GM12873 (cell line): ENCODE measurements around the gene TNS4.

Experiments used
- CTCF ChIP-seq: IDR thresholded peaks from 2 replicates; pipeline ENCODE4 v1.5.1; 2012; ENCODE audit warnings: low read depth, mild to moderate bottlenecking, moderate library complexity, low read length, control low read depth; ENCODE audit not compliant: insufficient read depth; ENCODE audit errors: missing control alignments

Gene TNS4

DNA sequence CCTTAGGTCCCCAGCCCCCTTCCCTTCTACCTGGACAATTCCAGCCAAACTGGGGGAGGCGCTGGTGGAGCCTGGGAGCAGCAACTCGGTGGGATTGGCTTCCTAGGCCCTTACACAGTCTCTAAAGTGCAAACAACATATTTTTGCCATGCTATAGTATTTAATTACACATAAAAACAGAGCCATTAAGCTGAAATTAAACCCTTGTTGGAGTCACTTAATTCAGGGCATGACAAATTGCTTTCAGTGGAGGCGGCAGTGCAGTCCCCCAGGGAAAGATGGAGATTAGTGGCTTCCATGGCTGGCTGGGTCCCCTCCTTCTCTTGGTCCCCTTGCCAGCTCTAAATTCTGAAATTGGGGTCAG, 40.8 kb downstream of the TNS4 start:
- no peak for TF ChIP-seq CTCF

DNA sequence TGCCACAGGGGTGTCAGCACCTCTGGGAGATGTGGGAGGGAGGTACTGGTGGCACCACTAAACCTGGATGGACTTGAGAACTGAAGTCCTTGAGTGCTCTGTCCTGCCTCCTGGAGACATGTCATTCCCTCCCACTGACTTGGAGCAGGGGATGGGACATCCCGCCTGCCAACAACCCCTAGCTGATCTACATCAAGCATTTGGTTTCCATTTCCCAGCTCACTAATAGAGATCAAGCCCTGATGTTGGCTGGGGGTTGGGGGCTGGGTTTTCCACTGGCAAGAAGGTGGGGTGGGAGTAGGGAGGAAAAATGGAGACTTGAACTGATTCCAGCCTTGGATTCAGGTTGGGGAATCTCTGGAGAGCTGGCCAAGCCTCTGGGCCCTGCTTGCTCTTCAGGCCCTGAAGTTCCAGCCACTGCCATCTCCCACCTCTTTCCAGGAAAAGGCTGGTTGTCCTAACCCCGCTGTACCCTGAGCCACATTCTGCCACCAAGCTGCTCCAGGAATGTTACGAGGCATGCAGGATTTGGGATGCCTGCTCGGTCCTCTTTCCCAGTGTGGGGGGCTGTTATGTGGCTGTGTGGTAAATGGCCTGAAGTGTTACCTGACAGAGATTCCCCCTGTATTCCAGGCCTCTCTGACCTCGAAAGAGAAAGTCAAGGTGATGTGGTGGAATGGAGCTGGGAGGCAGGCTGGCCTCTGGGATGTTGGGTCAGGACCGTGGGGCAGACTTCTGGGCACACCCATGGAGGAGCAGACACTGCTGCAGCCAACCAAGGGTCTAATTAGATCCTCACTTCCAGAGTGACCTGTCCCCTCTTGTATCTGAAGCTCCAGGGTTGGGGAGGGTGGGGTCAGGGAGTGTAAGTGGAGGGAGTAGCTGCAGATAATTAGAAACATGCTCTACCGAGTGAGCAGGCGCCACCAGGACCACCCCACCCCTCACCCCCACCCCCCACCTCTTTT, 41.5 kb downstream of the TNS4 start:
- no peak for TF ChIP-seq CTCF

GRCh38 chr17:40458851-40459482, 42.5 kb downstream of the TNS4 start:
- TF ChIP-seq CTCF, result no peak

DNA sequence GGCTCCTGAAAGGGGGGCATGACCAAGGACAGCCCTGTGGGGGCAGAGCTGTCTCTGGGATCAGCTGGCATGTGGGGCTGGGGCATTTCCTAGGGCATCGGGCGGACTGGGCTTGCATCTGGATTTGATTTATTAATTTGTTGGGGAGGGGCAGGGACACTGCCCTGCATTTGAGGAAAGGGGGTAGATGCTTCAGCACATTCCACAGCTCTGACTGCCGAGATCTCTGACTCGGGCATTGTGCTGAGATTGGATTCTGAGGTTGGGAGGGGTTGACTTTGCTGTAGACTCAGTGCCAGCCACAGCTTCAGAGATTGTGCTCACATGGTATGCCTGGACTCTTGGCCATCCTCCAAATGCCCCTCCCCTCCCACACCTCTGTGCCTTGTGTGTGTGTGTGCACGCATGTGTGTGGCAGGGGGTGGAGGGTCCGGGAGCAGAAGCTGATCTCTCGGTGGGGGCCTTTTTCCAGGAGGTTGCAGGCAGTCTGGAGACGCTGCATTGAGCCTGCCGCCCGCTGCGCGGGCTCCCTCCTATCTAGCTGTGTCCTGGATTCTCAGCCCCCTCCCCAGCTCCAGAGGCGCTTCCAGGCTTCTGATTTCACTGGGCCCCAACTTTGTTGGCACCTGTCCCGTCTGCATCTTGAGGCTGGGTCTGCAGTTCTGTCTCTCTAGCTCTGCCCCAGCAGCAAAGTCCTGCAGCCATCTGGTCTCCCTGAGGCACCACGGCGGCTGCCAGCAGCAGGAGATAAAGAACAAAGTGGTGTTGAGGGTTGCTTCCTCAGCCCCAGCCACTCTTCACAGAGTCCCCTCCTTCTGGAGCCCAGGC, 43.2 kb downstream of the TNS4 start:
- TF ChIP-seq CTCF, result no peak

DNA sequence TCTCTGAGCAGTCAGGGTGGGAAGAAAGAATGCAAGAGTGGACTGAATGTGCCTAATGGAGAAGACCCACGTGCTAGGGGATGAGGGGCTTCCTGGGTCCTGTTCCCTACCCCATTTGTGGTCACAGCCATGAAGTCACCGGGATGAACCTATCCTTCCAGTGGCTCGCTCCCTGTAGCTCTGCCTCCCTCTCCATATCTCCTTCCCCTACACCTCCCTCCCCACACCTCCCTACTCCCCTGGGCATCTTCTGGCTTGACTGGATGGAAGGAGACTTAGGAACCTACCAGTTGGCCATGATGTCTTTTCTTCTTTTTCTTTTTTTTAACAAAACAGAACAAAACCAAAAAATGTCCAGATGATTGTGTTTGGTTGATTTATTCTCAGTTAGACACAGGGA, 44.1 kb downstream of the TNS4 start:
- no peak for TF ChIP-seq CTCF

DNA sequence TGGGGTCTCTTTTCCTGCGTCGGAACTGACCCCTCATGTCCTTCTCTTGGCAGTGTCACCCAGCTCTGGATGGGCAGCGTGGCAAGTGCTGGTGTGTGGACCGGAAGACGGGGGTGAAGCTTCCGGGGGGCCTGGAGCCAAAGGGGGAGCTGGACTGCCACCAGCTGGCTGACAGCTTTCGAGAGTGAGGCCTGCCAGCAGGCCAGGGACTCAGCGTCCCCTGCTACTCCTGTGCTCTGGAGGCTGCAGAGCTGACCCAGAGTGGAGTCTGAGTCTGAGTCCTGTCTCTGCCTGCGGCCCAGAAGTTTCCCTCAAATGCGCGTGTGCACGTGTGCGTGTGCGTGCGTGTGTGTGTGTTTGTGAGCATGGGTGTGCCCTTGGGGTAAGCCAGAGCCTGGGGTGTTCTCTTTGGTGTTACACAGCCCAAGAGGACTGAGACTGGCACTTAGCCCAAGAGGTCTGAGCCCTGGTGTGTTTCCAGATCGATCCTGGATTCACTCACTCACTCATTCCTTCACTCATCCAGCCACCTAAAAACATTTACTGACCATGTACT, 44.9 kb downstream of the TNS4 start:
- TF ChIP-seq CTCF, result no peak
